ENCODE results near the gene EEIG2.
A peak's percentile ranks its signal among the peaks of the same experiment; 100 is the strongest.
"Not testable (repeated sequence)": the region's sequence is repeated elsewhere in the genome, so short reads cannot be mapped to it uniquely, and the experiment has no call there.

Gene EEIG2

DNA sequence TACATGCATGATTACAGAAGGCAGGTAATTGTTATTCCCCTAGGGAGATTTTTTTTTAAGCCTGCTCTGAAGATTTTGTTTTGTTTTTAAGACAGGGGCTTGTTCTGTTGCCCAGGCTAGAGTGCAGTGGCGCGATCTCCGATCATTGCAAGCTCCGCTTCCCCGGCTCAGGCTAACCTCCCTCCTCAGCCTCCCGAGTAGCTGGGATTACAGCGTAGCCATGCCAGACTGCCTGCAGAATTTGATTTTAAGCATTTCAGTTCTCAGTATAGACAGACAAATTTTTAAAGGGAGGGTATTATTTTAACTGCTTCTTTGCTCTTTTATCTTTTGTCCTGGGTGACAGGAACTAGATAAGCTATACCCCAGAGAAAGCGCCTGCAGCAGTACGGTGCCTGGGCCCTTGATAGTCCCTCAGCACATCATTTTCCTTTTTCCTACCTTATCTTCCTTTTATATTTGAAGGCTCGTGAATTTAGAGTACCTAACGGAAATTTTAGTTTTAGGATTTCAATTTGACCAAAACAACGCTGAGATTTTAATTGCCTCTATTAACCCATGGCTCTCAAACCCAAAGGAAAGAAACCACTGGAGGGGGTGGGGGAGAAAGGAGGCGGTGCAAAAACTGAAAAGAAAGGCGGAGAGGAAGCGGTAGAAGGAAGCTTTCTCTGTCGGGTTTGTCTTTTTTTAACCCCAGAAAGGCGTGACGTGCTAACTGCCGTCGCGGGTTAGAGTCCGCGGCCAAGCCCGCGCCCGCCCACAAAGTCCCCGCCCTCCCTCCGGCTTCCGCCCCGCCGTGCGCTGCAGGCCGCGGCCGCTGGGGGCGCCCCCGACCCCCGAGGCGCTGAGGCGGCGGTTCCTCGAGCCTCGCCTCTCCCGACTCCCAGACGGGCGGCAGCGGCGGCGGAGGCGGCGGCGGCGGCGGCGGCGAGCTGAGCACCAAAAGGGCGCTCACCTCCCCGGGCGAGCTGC lies at the start of gene EEIG2:
Gene EEIG2, plus strand, starts transcription at position 886 of the 972 bp plus-strand sequence. CDS start 329 bp downstream, outside the sequence.
- DNase-seq: peak; percentile 94

GRCh38 chr1:108511764-108512163 lies 48.1 kb upstream of the EEIG2 start:
- DNase-seq: no peak

GRCh38 chr1:108512239-108513043 lies 47.5 kb upstream of the EEIG2 start:
- DNase-seq: no peak

- no peak for DNase-seq
These were observed 46.9 kb upstream of the EEIG2 start for GRCh38 chr1:108513044-108513415.

- DNase-seq: not testable (repeated sequence)
These were observed 46.0 kb upstream of the EEIG2 start for GRCh38 chr1:108513914-108514313.

GRCh38 chr1:108517301-108517897 lies 42.5 kb upstream of the EEIG2 start:
- DNase-seq: not testable (repeated sequence)

DNA sequence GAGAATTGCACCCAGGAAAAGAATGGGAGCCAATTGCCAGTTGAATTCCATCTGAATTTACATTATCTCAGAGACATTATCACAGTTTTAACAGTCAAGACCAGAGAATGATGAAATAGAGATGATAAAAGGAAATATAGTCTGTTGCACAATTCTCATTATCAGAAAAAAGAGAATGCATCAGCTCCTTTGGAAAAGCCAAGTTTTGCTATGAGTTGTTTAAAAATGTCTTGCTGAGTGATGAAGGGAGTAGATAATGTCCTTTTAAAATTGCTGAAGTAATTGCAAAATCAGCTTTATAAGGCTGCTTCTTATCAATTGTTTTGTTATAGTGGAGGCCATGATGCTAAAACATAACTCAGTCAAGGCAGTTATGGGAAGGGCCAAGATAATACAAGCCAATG lies 37.9 kb upstream of the EEIG2 start:
- DNase-seq: no peak

GRCh38 chr1:108523829-108524228 lies 36.1 kb upstream of the EEIG2 start:
- DNase-seq: no peak

- no peak for DNase-seq
These were observed 35.2 kb upstream of the EEIG2 start for GRCh38 chr1:108524676-108525075.

- DNase-seq: no peak
These were observed 32.8 kb upstream of the EEIG2 start for GRCh38 chr1:108527135-108527534.

- DNase-seq: no peak
These were observed 32.1 kb upstream of the EEIG2 start for GRCh38 chr1:108527837-108528236.

DNA sequence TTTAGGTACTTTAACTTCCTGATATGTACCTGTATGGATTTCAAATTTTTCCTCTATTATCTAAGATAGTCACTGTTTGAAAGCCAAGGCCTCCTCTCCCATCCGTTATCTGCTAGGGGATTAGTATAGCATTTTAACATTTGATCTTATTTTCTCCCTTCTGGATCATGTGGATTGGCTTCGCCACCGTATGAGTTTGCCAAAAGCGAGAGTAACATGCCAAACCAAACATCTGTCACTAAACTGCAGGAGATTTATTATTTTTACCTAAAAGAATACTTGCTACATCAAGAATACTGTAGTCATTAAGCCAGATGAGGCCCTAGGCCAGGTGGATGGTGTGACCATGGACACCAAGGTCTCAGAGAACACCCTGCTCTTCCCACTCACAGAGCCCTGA lies 28.5 kb upstream of the EEIG2 start:
- no peak for DNase-seq

GRCh38 chr1:108532730-108533129 lies 27.2 kb upstream of the EEIG2 start:
- no peak for DNase-seq

GRCh38 chr1:108533351-108534083 lies 26.4 kb upstream of the EEIG2 start:
- DNase-seq: no peak

DNA sequence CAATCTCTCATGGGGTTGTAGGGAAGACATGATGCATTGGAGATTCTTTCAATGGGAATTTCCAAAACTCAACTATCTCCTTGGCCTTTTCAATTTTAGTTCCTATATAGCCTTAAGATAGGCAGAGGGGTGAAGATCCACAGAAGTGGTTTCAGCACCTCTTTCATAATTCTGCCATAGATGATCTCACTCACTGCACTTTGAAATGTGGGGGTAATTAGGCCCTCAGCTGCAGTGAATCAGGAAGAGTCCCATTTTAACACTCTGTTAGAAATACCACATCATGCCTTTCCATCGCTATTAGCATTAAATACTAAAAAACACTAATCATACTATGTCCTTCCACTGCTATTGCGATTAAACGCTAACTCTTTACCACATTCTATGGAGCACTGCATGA lies 25.1 kb upstream of the EEIG2 start:
- no peak for DNase-seq

GRCh38 chr1:108535315-108535897 lies 24.5 kb upstream of the EEIG2 start:
- not testable (repeated sequence) for DNase-seq

GRCh38 chr1:108536021-108536420 lies 23.9 kb upstream of the EEIG2 start:
- not testable (repeated sequence) for DNase-seq

GRCh38 chr1:108536791-108537190 lies 23.1 kb upstream of the EEIG2 start:
- DNase-seq: not testable (repeated sequence)

GRCh38 chr1:108537976-108538375 lies 21.9 kb upstream of the EEIG2 start:
- DNase-seq: no peak

DNA sequence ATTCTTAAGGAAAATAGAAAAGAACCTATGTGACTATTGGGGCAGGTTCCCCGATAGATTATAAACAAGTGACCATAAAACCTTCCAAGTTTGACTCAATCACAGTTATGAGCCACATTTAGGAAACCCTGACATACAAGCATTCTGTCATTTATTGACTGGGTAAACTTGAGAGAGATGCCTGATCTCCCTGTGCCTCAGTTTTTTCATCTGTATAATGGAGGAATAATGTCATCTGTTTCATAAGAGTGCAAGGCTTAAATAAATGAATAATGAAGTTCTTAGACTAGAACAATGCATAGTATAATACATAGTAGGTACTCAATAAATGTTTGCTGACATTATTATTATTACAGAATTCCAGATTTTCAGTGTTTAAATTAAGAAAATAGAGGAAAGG lies 18.9 kb upstream of the EEIG2 start:
- no peak for DNase-seq

GRCh38 chr1:108541861-108542260 lies 18.0 kb upstream of the EEIG2 start:
- no peak for DNase-seq

DNA sequence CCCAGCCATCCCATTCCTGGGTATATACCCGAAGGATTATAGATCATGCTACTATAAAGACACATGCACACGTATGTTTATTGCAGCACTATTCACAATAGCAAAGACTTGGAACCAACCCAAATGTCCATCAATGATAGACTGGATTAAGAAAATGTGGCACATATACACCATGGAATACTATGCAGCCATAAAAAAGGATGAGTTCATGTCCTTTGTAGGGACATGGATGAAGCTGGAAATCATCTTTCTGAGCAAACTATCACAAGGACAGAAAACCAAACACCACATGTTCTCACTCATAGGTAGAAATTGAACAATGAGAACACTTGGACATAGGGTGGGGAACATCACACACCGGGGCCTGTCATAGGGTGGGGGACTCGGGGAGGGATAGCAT lies 12.4 kb upstream of the EEIG2 start:
- not testable (repeated sequence) for DNase-seq

Measured in activated CD8-positive, alpha-beta memory T cell treated with anti-CD3 and anti-CD28 coated beads, Interleukin-2, amount 50 U/mL, for 48 hours (primary cell).